Measurements from ENCODE around the gene PCK1.

Gene PCK1

GRCh38 chr20:57536120-57536708, 24.7 kb upstream of the PCK1 start:
- no peak for DNase-seq (ENCODE audit: low read depth in 3 of 3)

- no peak for DNase-seq (ENCODE audit: low read depth in 3 of 3)
Observed at GRCh38 chr20:57536771-57537724, 23.9 kb upstream of the PCK1 start.

- no peak for DNase-seq (ENCODE audit: low read depth in 3 of 3)
Observed at GRCh38 chr20:57537822-57538221, 23.1 kb upstream of the PCK1 start.

GRCh38 chr20:57539889-57540288, 21.0 kb upstream of the PCK1 start:
- DNase-seq (ENCODE audit: low read depth in 3 of 3): no peak

GRCh38 chr20:57540890-57541580, 19.9 kb upstream of the PCK1 start:
- no peak for DNase-seq (ENCODE audit: low read depth in 3 of 3)

- no peak for DNase-seq (ENCODE audit: low read depth in 3 of 3)
Observed at GRCh38 chr20:57543754-57544153, 17.2 kb upstream of the PCK1 start.

- no peak for DNase-seq (ENCODE audit: low read depth in 3 of 3)
Observed at GRCh38 chr20:57544838-57545564, 15.9 kb upstream of the PCK1 start.

- no peak for DNase-seq (ENCODE audit: low read depth in 3 of 3)
Observed at GRCh38 chr20:57545927-57546662, 14.8 kb upstream of the PCK1 start.

GRCh38 chr20:57546956-57547649, 13.8 kb upstream of the PCK1 start:
- DNase-seq (ENCODE audit: low read depth in 3 of 3): no peak

- DNase-seq (ENCODE audit: low read depth in 3 of 3): no peak
Observed at GRCh38 chr20:57548177-57549058, 12.5 kb upstream of the PCK1 start.

- DNase-seq (ENCODE audit: low read depth in 3 of 3): no peak
Observed at GRCh38 chr20:57552471-57552870, 8.4 kb upstream of the PCK1 start.

- no peak for DNase-seq (ENCODE audit: low read depth in 3 of 3)
Observed at GRCh38 chr20:57553376-57554018, 7.4 kb upstream of the PCK1 start.

GRCh38 chr20:57555457-57556184, 5.3 kb upstream of the PCK1 start:
- no peak for DNase-seq (ENCODE audit: low read depth in 3 of 3)

- DNase-seq (ENCODE audit: low read depth in 3 of 3): no peak
Observed at GRCh38 chr20:57556980-57557274, 4.0 kb upstream of the PCK1 start.

- no peak for DNase-seq (ENCODE audit: low read depth in 3 of 3)
Observed at GRCh38 chr20:57557926-57558613, 2.8 kb upstream of the PCK1 start.

- no peak for DNase-seq (ENCODE audit: low read depth in 3 of 3)
Observed at GRCh38 chr20:57558614-57559288, 2.2 kb upstream of the PCK1 start.

GRCh38 chr20:57559289-57559634, 1.6 kb upstream of the PCK1 start:
- no peak for DNase-seq (ENCODE audit: low read depth in 3 of 3)

Measured in stimulated activated CD4-positive, alpha-beta T cell treated with anti-CD3 and anti-CD28 coated beads, TNF-alpha, amount 100 ng/mL, for 48 hours (primary cell).